VCaP (cell line): ENCODE measurements around the gene CSE1L.
A peak's percentile ranks its signal among the peaks of the same experiment; 100 is the strongest.

Source experiments
- H3K27ac ChIP-seq: fragments of 450-650 bp; 2 replicates; pipeline ENCODE4 v1.5.1; 2017
- CTCF ChIP-seq: fragments of 450-650 bp; conservative IDR thresholded peaks from 2 replicates; pipeline ENCODE4 v1.5.1; 2017; ENCODE audit warnings: mild to moderate bottlenecking, moderate library complexity

The CSE1L gene

GRCh38 chr20:49091104-49091503, 45.0 kb downstream of the CSE1L start:
- H3K27ac ChIP-seq: peak overlapping the region; percentile 89
- no peak for TF ChIP-seq CTCF

GRCh38 chr20:49091762-49092161, 45.6 kb downstream of the CSE1L start:
- TF ChIP-seq CTCF: no peak
- peak overlapping the region; percentile 89 for H3K27ac ChIP-seq

GRCh38 chr20:49096203-49096730, 50.2 kb downstream of the CSE1L start:
- TF ChIP-seq CTCF: no peak

GRCh38 chr20:49097159-49097558, 51.0 kb downstream of the CSE1L start:
- H3K27ac ChIP-seq: peak overlapping the region; percentile 89
- TF ChIP-seq CTCF: peak; percentile 12; the same call in 1 of the 2 replicates

More at GRCh38 chr20:49096203-49096730, 50.2 kb downstream of the CSE1L start:
- H3K27ac ChIP-seq: peak overlapping the region; percentile 89

- peak overlapping the region; percentile 89 for H3K27ac ChIP-seq
- no peak for TF ChIP-seq CTCF
These were observed 52.0 kb downstream of the CSE1L start for GRCh38 chr20:49098136-49098535.

- no peak for TF ChIP-seq CTCF
These were observed 52.9 kb downstream of the CSE1L start for GRCh38 chr20:49099011-49099410.

GRCh38 chr20:49100292-49100691, 54.2 kb downstream of the CSE1L start:
- peak overlapping the region; percentile 89; the same call in 1 of the 2 replicates for H3K27ac ChIP-seq

More at GRCh38 chr20:49099011-49099410, 52.9 kb downstream of the CSE1L start:
- H3K27ac ChIP-seq: peak overlapping the region; percentile 89

GRCh38 chr20:49100972-49101371, 54.9 kb downstream of the CSE1L start:
- TF ChIP-seq CTCF: no peak
- no peak overlapping the region for H3K27ac ChIP-seq
